Measurements from ENCODE around the gene RBM44.

DNA sequence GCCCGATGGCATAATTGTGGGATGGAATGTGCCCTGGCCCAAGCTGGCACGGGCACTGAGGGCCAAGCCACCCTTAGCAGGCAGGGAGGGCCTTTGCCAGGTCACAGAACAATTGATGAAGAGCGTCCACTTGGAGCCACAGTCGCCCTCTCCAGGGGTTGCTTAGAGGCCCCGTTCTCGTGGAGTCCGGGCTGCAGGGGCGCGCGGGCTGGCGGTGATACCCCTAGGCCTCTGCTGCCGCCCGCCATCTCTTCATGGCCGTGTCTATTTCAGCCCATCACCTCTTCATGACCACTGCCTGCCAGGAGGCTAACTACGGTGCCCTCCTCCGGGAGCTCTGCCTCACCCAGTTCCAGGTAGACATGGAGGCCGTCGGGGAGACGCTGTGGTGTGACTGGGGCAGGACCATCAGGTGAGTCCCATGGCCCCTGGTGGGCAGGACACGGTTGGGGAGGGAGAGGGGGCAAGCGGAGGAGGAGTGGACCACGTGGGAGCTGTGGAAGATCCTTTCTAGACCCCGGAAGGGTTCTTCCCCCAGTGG is 78.4 kb downstream of the RBM44 start:
- TF ChIP-seq, protein P1, sequence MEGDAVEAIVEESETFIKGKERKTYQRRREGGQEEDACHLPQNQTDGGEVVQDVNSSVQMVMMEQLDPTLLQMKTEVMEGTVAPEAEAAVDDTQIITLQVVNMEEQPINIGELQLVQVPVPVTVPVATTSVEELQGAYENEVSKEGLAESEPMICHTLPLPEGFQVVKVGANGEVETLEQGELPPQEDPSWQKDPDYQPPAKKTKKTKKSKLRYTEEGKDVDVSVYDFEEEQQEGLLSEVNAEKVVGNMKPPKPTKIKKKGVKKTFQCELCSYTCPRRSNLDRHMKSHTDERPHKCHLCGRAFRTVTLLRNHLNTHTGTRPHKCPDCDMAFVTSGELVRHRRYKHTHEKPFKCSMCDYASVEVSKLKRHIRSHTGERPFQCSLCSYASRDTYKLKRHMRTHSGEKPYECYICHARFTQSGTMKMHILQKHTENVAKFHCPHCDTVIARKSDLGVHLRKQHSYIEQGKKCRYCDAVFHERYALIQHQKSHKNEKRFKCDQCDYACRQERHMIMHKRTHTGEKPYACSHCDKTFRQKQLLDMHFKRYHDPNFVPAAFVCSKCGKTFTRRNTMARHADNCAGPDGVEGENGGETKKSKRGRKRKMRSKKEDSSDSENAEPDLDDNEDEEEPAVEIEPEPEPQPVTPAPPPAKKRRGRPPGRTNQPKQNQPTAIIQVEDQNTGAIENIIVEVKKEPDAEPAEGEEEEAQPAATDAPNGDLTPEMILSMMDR (IDR thresholded peaks at IDR 0.05), result no peak
- no peak for TF ChIP-seq POLR2A (IDR thresholded peaks at IDR 0.05)
